ENCODE results near the gene UBE2D4.
"Not testable (repeated sequence)": the region's sequence is repeated elsewhere in the genome, so short reads cannot be mapped to it uniquely, and the experiment has no call there.

The UBE2D4 gene

DNA sequence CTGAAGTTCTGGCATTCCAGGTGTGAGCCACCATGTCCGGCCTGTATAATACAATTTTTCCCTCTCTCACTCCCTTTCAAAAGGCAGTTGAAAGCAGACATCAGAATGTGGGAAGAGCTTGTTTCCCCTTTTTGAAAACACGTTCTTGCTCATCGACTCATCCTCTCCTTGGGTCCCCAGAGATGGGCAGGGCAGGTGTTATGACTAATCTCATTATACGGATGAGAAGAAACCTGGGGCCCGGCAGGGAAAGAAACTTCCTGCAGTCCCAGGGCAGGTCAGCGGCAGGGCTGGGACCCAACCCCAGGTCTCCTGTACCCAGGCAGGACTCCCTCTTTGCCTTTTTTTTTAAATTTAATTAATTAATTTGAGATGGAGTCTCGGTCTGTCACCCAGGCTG, 66.7 kb downstream of the UBE2D4 start:
- H3K9me3 Mint-ChIP-seq; H3K4me3 Mint-ChIP-seq; H3K4me1 Mint-ChIP-seq (ENCODE audit: low read depth); H3K27ac Mint-ChIP-seq; intact Hi-C loops (cut with micrococcal nuclease); H3K27me3 Mint-ChIP-seq: not testable (repeated sequence)
- peaks cover 21% of the 10 kb centered on the region for H3K36me3 Mint-ChIP-seq (ENCODE audit: low read depth)

- H3K4me1 Mint-ChIP-seq (ENCODE audit: low read depth); H3K9me3 Mint-ChIP-seq; H3K4me3 Mint-ChIP-seq; intact Hi-C loops (cut with micrococcal nuclease); H3K27ac Mint-ChIP-seq; H3K27me3 Mint-ChIP-seq: not testable (repeated sequence)
- H3K36me3 Mint-ChIP-seq (ENCODE audit: low read depth), result peaks cover 13% of the 10 kb centered on the region
Observed at GRCh38 chr7:43994681-43995080, 68.4 kb downstream of the UBE2D4 start.

GRCh38 chr7:43997532-43997931, 71.3 kb downstream of the UBE2D4 start, which contains the start of gene SPDYE1:
SPDYE1 (plus strand) TSS chr7:43997897; CDS start chr7:43999950, 2,053 bp downstream.
- H3K27me3 Mint-ChIP-seq; H3K27ac Mint-ChIP-seq; intact Hi-C loops (cut with micrococcal nuclease); H3K4me3 Mint-ChIP-seq; H3K9me3 Mint-ChIP-seq; H3K4me1 Mint-ChIP-seq (ENCODE audit: low read depth): not testable (repeated sequence)
- H3K36me3 Mint-ChIP-seq (ENCODE audit: low read depth), result peaks cover 30% of the 10 kb centered on the region
